GM19395 (cell line): ENCODE measurements around the gene ZNF70.

Experiments
- ATAC-seq: cut with Tn5 transposase; IDR thresholded peaks from one replicate; pipeline ENCODE4 v1.9.1; 2021; ENCODE audit warnings: mild to moderate bottlenecking, moderate library complexity; ENCODE audit not compliant: unreplicated experiment

ZNF70 gene

DNA sequence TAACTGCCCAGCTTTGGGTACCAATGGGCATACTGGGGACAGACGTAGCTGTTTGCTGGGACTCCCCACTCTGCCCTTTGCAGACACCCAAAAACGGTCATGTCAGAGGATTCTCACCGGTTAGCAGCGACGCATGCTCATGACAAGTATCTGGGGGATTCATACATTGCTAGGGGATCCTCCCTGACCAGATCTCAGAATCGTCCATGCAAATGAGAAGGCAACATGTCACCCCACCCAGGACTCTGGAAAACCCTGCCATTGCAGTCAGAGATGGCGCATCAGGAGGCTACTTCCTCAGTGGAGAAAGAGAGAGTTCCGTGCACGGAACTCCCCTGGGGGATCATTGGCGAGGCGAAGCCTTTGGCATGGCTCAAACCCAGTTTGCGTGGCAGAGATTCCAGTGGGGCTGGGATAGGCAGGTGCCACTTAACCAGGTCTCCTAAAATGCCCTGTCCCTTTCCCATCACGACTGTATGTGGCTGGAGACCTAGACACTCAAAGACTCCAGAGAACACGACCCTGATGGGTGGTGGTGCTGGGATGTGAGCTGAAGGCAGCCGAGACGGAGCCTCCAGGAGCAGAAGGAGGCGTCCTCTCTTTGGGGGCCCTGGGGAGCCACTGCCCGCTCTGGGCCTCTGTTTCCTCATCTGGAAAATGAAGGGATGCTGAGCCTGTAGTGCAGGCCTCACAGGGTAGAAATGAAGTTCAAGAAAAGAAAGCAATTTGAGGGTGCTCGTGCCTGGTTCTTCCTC, 55.2 kb downstream of the ZNF70 start:
- peak; percentile 5 for ATAC-seq

DNA sequence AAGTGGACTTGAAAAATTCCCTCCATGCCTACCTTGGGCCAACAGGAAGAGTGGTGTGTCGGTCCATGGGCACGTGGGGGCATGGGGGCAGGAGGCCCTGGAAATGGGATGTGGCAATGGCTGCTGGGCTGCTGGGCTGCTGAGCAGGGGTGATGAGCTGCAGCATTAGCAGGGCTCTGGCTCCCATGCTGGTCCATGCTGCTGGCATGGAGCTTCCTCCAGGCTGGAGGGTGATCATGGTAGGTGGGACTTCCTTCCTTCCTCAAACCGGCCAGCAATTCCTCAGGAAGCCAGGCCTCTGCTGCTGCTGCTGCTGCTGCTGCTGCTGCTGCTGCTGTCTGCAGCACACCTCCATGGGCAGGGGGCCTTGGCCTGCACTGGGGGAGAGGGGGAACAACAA, 55.8 kb downstream of the ZNF70 start:
- no peak for ATAC-seq

DNA sequence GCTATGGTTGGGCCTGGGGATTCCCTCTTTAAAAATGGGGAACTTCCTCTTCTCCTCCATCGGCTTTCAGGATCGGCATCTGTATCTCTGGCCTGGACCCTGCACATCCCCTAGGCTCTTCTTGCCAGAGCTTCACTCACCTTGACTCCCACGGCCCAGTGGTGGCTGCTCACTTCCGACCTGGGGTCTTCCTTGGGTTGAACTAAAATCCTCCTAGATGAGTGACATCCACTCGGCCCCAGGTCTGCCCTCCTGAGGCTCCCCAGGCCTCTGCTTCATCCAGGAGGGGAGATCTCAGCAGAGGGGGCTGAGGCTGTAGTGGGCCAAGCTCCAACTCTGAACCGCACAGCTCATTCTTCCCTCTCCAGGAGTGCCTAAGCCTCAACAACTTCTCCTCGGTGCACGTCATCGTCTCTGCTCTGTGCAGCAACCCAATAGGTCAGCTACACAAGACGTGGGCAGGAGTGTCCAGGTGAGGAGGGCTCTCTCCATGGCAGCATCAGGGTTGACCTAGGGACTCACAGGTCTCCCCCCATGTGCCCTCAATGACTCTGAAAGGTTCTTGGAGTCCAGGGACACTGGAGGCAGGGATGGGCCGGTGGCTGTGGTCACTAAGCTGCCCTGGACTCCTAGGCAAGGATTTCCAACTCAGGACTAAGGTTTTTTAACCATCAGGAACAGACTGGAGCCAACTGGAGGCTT, 56.8 kb downstream of the ZNF70 start:
- ATAC-seq, result no peak

DNA sequence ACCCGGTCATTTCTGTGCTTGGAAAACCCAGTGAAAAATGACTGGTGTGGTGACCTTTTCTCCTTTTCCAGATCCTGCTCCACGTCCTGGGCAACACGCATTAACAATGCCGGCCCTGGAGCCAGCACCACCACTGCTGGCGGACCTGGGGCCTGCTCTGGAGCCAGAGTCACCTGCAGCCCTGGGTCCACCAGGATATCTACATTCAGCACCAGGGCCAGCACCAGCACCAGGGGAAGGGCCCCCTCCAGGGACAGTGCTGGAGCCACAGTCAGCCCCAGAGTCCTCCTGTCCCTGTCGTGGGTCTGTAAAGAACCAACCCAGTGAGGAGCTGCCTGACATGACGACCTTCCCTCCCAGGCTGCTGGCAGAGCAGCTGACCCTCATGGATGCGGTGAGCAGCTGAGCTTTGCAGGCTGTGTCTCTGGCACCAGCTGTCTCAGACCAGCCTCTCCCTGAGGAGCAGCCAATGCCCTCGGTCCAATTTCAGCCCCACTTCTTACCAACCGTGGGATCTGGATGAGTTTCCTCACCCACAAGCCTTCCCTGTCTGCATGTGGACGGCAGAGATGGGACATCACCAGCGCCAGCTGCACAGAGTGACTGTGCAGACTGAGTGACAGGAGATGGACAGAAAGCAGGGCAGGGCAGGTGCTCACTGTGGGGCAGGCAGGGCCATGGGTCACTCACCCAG, 58.2 kb downstream of the ZNF70 start:
- no peak for ATAC-seq

DNA sequence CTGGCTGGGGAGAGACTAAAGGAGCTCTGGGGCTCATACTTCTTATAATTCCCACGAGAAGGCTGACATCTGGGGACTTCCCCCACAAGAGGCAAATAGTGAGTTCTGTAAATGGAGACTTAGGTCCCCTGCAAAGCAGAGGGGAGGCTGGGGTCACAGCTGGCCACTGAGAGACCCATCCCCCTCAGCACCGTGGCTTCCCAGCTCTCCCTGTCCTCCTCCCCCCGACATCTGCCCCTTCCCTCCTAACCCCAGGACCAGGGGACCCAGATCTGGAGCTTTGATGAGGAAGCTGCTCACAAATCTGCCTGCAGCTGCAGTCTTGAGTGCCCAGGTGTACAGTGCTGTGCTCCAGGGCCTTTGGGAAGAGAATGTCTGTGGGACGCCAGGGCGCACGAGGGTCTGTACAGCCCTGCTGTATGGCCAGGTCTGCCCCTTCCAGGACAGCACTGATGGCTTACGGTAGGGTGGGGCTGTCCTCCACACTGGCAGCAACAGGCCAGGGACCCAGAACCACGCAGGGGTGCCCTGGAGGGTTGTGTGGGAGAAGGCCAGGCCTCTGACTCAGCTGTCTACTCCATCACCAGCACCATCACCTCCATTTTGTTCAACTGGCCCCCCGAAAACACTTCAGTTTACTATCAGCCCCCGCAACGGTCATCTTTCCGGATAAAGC, 59.0 kb downstream of the ZNF70 start:
- ATAC-seq, result no peak

DNA sequence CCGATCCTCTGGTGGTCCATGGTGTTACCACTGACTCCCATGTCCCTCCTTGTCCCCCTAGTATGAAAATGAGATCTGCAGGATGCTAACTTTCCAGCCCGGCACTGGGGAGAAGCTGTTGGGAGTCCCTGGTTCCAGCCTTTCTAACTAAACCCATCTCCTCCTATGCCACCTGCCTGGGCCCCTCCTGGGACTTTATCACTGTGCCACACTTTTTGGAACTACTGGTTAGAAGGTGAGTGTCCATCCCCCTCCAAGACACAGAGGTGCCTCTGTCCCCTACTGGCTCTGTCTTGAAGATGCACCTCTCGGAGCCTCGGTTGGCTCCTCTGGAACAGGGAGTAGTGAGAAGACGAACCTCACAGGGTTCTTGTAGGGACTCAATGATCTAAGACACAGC, 60.2 kb downstream of the ZNF70 start, which contains the start of gene RGL4:
TSS of gene RGL4 (plus strand) at position 301 of the 400 bp plus-strand sequence. CDS start 1,018 bp downstream, outside the sequence.
- no peak for ATAC-seq

DNA sequence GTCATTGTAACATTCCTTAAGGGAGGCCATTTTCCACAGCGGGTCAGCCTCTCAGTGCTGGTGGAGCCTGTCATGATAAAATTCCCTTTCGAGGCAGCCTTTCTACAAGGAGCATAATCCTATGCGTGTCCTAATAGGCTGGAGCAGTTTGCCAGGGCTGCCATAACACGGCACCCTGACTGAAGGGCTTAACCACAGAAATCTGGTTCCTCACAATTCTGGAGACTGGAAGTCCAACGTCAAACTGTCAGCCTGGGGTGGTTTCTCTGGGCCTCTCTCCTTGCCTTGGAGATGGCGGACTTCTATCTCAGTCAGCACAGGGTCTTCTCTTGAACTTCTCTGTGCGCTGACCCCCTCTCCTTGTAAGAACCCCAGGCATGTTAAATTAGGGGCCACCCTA, 61.5 kb downstream of the ZNF70 start:
- no peak for ATAC-seq
